ENCODE results near the gene SSBP4.

SSBP4 gene

GRCh38 chr19:18430417-18431144 lies 11.4 kb downstream of the SSBP4 start:
- no peak overlapping the region for H3K4me3 Mint-ChIP-seq
- H3K9me3 Mint-ChIP-seq = no peaks in the 10 kb centered on the region
- peak overlapping the region; percentile 52 for H3K27ac Mint-ChIP-seq
- H3K27me3 Mint-ChIP-seq = no peaks in the 10 kb centered on the region
- DNase-seq = no peak
- peaks cover 34% of the 10 kb centered on the region for H3K4me1 Mint-ChIP-seq (ENCODE audit: low read depth)
- peaks cover 36% of the 10 kb centered on the region for H3K36me3 Mint-ChIP-seq (ENCODE audit: low read depth)

DNA sequence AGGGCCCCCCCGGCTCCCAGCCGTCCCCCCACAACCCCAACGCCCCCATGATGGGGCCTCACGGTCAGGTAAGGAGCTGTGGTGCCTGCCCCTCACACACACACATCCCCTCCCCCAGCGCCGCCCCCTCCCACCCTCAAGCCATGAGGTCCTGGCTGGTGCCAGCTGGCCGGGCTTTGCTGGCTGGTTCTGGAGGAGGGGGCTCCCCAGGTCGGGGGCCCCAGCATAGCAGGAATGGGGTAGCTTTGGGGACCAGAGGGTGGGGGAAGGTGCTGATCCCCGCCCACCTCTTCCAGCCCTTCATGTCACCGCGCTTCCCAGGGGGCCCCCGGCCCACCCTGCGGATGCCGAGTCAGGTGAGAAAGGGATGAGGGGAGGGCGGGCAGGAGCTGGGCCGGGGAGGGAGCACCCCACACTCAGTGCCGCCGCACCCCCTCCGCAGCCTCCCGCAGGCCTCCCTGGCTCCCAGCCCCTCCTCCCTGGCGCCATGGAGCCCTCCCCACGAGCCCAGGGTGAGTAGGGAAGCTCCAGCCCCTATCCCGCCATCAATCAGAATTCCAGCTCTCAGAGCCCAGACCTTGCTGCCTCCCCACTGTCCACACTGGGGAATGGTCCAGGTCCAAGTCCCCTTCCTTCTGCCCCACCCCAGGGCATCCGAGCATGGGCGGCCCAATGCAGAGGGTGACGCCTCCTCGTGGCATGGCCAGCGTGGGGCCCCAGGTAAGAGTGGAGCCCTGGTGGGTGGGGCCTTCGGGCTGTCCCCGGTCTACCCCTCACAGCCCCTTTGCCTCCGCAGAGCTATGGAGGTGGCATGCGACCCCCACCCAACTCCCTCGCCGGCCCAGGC lies 12.4 kb downstream of the SSBP4 start:
- no peak overlapping the region for H3K27ac Mint-ChIP-seq
- no peaks in the 10 kb centered on the region for H3K27me3 Mint-ChIP-seq
- no peaks in the 10 kb centered on the region for H3K9me3 Mint-ChIP-seq
- no peak for DNase-seq
- H3K36me3 Mint-ChIP-seq (ENCODE audit: low read depth) = peaks cover 40% of the 10 kb centered on the region
- no peak overlapping the region for H3K4me3 Mint-ChIP-seq
- peaks cover 35% of the 10 kb centered on the region for H3K4me1 Mint-ChIP-seq (ENCODE audit: low read depth)

GRCh38 chr19:18432275-18433014 lies 13.2 kb downstream of the SSBP4 start:
- H3K4me3 Mint-ChIP-seq = peak overlapping the region; percentile 49
- H3K36me3 Mint-ChIP-seq (ENCODE audit: low read depth) = peaks cover 38% of the 10 kb centered on the region
- peaks cover 36% of the 10 kb centered on the region for H3K4me1 Mint-ChIP-seq (ENCODE audit: low read depth)
- no peaks in the 10 kb centered on the region for H3K9me3 Mint-ChIP-seq
- no peak for DNase-seq
- peak overlapping the region; percentile 63 for H3K27ac Mint-ChIP-seq
- no peaks in the 10 kb centered on the region for H3K27me3 Mint-ChIP-seq

- H3K27ac Mint-ChIP-seq = peak overlapping the region; percentile 63
- no peaks in the 10 kb centered on the region for H3K9me3 Mint-ChIP-seq
- H3K27me3 Mint-ChIP-seq = no peaks in the 10 kb centered on the region
- peak overlapping the region; percentile 49 for H3K4me3 Mint-ChIP-seq
- H3K4me1 Mint-ChIP-seq (ENCODE audit: low read depth) = peaks cover 39% of the 10 kb centered on the region
- DNase-seq = peak; percentile 61
- H3K36me3 Mint-ChIP-seq (ENCODE audit: low read depth) = peaks cover 34% of the 10 kb centered on the region
These were observed 14.0 kb downstream of the SSBP4 start for GRCh38 chr19:18433015-18433691.

GRCh38 chr19:18433735-18434398 lies 14.7 kb downstream of the SSBP4 start:
- peaks cover 32% of the 10 kb centered on the region for H3K36me3 Mint-ChIP-seq (ENCODE audit: low read depth)
- H3K4me3 Mint-ChIP-seq = peak overlapping the region; percentile 36
- peaks cover 35% of the 10 kb centered on the region for H3K4me1 Mint-ChIP-seq (ENCODE audit: low read depth)
- no peaks in the 10 kb centered on the region for H3K9me3 Mint-ChIP-seq
- H3K27me3 Mint-ChIP-seq = no peaks in the 10 kb centered on the region
- no peak for DNase-seq
- peak overlapping the region; percentile 44 for H3K27ac Mint-ChIP-seq

- no peaks in the 10 kb centered on the region for H3K27me3 Mint-ChIP-seq
- peak overlapping the region; percentile 44 for H3K27ac Mint-ChIP-seq
- no peaks in the 10 kb centered on the region for H3K9me3 Mint-ChIP-seq
- peaks cover 33% of the 10 kb centered on the region for H3K4me1 Mint-ChIP-seq (ENCODE audit: low read depth)
- DNase-seq = no peak
- peaks cover 32% of the 10 kb centered on the region for H3K36me3 Mint-ChIP-seq (ENCODE audit: low read depth)
- H3K4me3 Mint-ChIP-seq = no peak overlapping the region
These were observed 15.4 kb downstream of the SSBP4 start for GRCh38 chr19:18434411-18435175.

- Mint-ChIP-seq H3K36me3 (ENCODE audit: low read depth) (peaks cover 28% of the 10 kb centered on the region), H3K9me3 (no peaks in the 10 kb centered on the region), H3K27ac (no peak overlapping the region), H3K27me3 (no peaks in the 10 kb centered on the region), H3K4me1 (ENCODE audit: low read depth) (peaks cover 30% of the 10 kb centered on the region), H3K4me3 (no peak overlapping the region)
- no peak for DNase-seq
These were observed 16.1 kb downstream of the SSBP4 start for GRCh38 chr19:18435178-18435841.

- no peaks in the 10 kb centered on the region for H3K27me3 Mint-ChIP-seq
- peak overlapping the region; percentile 66 for H3K4me3 Mint-ChIP-seq
- H3K4me1 Mint-ChIP-seq (ENCODE audit: low read depth) = peaks cover 30% of the 10 kb centered on the region
- peaks cover 26% of the 10 kb centered on the region for H3K36me3 Mint-ChIP-seq (ENCODE audit: low read depth)
- DNase-seq = no peak
- peak overlapping the region; percentile 71 for H3K27ac Mint-ChIP-seq
- no peaks in the 10 kb centered on the region for H3K9me3 Mint-ChIP-seq
These were observed 16.9 kb downstream of the SSBP4 start for GRCh38 chr19:18435842-18436670.

DNA sequence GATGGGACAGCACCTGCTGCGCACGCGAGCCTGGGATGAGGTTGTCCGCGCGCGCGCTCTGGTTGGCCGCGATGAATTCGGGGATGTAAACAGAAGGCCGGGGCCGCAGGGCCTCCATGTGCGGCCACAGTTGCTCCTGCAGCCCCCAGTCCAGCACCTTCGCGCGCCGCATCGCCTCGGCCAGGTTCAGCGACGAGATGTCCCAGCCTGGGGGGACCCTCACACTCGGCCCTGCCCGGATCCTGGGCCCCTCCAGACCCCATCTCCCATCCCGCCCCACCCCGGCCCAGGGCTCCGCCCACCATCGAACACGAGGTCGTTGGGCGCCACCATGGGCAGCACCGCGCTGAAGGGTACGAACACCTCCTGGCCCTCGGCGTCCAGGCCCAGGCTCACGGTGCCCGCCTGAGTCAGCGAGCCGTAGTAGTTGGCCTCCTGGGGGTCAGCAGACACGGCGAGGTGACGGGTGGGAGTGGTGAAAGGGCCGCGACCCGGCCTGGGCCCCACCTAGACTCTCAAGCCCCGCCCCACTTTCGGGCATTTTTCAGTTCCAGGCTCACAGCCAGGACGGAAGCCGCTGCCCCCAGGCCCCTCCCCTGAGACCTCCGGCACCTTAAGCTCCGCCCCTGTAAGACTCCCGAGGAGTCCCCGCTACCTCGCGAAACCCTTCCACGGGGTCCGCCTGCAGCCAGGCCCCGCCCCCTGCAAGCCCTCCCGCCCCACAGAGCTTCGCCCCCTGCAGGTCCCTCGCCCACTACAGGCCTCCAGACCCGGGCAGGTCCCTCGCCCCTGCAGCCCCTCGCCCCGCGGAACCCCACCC lies 17.7 kb downstream of the SSBP4 start:
- peak overlapping the region; percentile 71 for H3K27ac Mint-ChIP-seq
- H3K4me1 Mint-ChIP-seq (ENCODE audit: low read depth) = peaks cover 33% of the 10 kb centered on the region
- peak overlapping the region; percentile 66 for H3K4me3 Mint-ChIP-seq
- H3K9me3 Mint-ChIP-seq = no peaks in the 10 kb centered on the region
- peak; percentile 84 for DNase-seq
- no peaks in the 10 kb centered on the region for H3K27me3 Mint-ChIP-seq
- H3K36me3 Mint-ChIP-seq (ENCODE audit: low read depth) = peaks cover 26% of the 10 kb centered on the region

DNA sequence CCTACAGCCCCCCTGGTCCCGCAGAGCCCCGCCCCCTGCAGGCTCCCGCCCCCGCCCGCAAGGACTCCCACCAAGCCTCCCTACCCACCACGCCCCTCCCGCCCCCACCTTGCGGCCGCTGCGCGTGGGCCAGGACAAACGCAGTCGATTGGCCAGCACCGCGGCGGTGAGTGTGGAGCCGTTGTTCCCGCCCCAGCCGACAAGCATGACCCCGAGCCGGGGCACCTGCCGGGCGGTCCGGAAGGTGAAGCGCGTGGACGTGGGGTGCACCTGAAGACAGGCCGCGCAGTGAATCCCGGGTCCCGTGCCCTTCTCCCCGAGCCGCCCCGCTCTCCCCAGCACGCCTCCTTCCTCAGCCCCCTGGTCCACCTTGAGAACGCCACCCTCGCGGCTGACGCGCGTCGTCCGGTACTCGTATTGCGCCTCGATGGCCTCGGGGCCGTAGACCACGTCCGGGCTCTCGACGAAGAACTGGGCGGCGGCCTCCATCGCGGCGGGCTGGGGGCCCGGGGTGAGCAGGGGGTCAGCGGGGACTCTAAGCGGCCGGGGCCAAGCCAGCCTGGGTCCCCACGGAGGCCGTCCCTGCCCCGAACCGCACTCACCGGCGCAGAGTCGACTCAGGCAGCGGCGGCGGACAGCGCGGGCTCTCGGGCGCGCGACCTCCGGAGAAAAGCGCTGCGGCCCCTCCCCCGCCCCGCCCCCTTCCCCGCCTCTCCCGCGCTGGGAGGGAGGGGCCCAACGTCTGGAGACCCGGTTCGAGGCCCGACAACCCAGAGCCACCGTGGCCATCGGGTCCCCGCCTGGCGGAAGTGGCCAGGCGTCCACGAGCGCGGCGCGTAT lies 18.5 kb downstream of the SSBP4 start, which contains the start of gene ISYNA1:
TSS of gene ISYNA1 (minus strand) at position 643 of the 840 bp plus-strand sequence. CDS start at position 489, 154 bp downstream.
- Mint-ChIP-seq H3K9me3 (peaks cover 2% of the 10 kb centered on the region), H3K27me3 (no peaks in the 10 kb centered on the region), H3K4me1 (ENCODE audit: low read depth) (peaks cover 33% of the 10 kb centered on the region), H3K27ac (peak within 1 kb of the TSS; percentile 67), H3K4me3 (peak within 1 kb of the TSS; percentile 66), H3K36me3 (ENCODE audit: low read depth) (peaks cover 25% of the 10 kb centered on the region)
- peak; percentile 72 for DNase-seq

Data from activated T-cell treated with anti-CD3 and anti-CD28 coated beads, Interleukin-2, amount 50 U/mL, for 24 hours (primary cell).